ACHN (cell line): Measurements from ENCODE around the gene CHCHD4.

ENCODE experiments used
- DNase-seq: peaks from one replicate; pipeline ENCODE4 v3.0.0-alpha.2; 2015
- in situ Hi-C: cut with HindIII; loops from 2 replicates; pipeline ENCODE4 v1.10.0; 2017; ENCODE audit warnings: low sequenced_read_pairs, low pct_ligation_motif_present, low pct_unique_long_range_greater_than_20kb

Gene CHCHD4

GRCh38 chr3:14138878-14139655, 14.4 kb upstream of the CHCHD4 start:
- in situ Hi-C loops, result no loop called here
- no peak for DNase-seq

DNA sequence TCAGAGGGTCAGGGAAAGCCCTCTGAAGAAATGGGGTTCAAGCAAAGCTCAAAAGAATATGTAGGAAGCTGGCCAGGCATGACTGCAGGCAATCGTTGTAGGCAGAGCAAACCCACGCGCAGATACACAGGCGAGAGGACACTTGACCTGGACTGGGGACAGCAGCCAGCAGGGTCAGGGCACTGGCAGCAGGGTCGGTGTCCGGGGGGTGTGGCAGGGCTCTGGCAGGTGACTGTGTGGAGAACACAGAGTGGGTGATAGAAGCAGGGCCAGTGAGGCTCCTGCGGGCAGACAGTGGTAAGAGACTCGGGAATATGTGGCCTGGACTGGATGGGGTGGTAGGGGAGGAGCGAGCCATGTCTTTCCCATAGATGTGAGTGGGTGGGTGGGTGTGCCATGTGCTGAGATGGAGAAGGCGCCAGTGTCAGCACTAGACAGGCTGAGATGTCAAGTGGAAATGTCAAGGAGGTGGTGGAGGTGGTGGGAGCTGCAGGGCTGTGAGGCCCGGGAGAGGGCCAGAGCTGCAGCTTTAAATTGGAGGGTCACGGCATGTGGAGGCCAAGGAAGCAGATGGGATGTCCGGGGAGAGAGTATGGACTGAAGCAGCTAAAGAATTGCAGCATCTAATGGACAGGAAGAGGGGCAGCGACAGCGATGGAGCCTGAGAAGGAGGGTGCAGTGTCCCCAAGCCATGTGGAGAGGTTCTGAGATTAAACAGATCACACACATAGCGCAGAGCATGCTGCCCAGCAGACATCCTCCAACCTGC, 13.6 kb upstream of the CHCHD4 start:
- DNase-seq, result no peak
- in situ Hi-C loops, result no loop called here

- in situ Hi-C loops, result no loop called here
- DNase-seq, result no peak
Observed at GRCh38 chr3:14137445-14137844, 12.8 kb upstream of the CHCHD4 start.

DNA sequence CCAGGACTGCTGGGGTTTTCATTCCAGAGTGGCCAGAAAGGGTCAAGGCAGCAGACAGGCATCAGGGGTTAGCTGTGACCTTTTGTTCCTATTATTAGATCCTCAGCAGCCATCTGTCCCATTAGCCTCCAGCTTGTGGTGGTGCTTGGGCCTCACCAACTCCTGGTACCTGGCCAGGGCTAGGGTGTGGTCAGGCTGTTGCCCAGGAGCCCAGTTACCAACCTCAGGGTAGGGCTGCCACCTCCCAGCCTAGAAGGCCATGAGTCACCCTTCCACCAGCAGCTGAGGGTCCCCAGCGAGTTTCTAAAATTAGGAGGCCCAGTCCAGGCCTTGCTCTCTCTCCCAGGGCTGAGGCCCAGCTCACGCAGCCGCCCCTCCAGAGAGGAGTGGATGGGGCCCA, 12.3 kb upstream of the CHCHD4 start:
- in situ Hi-C loops, result no loop called here
- no peak for DNase-seq

DNA sequence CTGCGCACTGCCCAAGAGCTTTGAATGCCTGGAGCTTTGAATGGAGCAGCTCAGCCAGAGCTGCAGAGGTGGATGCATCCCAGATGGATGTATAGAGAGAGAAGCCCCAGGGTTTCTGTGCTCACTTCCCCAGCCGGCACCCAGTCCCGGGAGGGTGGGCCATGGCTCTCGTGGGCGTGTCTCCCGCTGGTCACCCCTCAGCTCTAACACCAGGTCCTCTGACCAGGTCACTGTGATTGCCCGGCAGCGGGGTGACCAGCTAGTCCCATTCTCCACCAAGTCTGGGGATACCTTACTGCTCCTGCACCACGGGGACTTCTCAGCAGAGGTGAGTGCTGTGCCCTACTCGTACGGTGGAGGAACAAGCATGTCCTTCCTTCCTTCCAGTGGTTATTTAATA, 10.9 kb upstream of the CHCHD4 start:
- in situ Hi-C loops, result no loop called here
- no peak for DNase-seq

DNA sequence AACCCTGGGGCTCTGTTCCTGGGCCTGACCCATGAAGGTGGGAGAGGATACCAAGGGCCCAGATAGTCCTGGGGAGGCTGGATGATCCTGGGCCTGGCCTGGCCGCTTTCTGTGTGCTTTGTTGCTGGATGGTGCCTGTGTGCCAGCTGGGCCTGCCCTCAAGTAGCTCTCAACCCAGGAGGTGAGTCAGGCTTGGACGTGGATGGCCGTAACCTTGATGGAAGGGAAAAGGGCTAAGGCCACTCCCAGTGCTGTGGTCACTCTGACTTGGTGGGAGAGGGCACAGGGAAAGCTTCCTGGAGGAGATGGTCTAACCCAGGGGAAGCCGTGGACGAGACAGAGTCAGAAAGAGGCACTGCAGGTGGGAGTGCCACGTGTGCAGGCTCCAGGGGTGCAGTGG, 9.6 kb upstream of the CHCHD4 start:
- in situ Hi-C loops, result no loop called here
- DNase-seq, result no peak

DNA sequence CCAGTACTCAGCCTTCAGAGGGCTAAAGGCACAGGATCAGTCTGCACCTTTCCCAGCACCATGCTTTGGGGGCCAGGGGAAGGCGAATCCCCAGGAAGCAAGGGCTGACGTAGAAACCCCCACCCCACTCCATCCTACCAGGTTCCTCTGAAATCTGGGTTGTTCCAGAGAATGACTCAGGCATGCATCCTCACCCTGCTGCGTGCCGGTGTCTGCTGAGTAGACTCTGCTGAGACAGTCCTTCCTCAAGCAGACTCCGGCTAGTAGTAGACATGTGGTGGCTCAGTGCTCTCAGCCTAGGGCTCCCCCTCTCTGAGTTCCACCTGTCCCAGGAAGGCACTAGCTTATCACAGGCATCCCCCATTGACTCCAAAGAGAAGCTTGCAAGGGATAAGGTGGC, 9.2 kb upstream of the CHCHD4 start:
- in situ Hi-C loops, result no loop called here
- no peak for DNase-seq

DNA sequence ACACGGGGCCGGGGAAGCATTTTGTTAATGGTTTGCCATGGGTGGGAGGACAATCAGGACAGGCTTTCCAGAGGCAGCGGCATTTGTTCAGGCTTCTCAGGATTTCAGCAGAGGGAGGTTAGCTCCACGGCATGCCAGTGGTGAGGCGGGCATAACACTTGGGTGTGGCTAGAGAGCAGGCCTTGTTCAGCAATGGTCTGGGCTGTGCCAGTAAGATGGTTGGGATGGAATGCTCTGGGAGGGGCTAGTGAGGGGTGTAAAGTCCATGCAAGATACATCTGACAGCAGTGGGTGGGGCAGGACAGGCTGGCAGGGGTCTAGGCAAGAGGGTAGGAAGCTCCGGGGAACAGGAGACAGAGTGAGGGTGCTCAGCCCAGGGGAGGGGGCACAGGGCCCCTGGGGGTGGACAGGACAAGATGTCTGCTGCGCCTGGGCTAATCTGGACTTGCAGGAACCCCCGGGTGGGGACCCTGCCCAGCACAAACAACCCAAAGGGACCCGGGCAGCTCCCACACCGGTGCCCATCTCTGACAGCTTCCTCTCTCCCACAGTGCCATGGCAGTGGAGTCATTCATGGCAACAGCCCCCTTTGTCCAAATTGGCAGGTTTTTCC, 8.6 kb upstream of the CHCHD4 start:
- DNase-seq, result no peak
- in situ Hi-C loops, result no loop called here

DNA sequence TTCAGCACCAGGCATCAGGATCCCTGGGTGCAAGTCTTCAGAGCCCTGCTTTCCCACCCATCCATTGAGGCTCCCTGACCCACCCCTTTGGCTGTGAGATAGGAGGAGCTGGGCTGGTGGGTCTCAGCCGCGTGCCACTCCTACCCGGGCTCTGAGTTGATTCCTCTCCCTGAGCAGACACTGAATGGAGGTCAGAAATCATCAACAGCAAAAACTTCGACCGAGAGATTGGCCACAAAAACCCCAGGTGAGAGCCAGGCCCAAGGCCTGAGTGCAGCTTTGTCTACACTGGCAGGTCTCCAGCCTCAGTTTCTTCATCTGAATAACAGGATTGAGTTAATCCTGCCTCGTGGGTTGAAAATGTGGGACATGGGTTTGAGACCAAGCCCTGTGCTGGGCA, 8.0 kb upstream of the CHCHD4 start:
- in situ Hi-C loops, result no loop called here
- DNase-seq, result no peak

- in situ Hi-C loops, result no loop called here
- DNase-seq, result no peak
Observed at GRCh38 chr3:14132120-14132519, 7.5 kb upstream of the CHCHD4 start.

DNA sequence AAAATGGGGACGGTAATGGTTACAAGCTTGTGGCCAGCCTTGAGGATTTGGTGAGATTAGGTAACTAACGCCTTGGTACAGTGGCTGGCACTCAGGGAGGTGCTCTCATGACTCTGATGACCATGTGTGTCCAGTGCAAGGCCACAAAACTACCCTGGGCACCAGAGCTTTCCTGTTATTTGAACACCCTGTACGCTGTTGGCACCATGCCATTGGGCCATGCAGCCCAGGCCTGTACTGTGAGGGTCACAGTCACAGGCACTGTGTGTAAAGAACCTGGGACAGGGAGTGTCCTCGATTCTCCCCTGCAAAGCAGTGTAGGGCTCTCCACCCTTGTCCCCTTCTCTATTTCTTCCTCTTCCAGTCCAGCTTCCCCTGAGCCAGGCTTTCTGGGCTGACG, 6.5 kb upstream of the CHCHD4 start:
- DNase-seq, result no peak
- in situ Hi-C loops, result no loop called here

DNA sequence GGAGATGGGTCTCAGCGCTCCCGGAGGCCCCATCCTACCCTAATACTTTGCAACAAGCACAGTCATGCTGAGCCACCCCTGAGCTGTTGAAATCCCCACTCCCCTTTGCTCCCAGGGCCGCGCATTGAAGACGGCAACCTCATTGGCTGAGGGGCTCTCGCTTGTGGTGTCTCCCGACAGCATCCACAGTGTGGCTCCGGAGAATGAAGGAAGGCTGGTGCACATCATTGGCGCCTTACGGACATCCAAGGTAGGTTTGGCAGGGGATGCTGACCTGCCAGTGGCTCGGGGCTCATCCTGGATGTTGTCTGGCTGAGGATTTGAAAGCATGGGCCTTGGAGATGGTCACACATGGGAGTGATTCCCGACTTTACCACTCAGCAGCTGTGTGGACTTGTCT, 6.0 kb upstream of the CHCHD4 start:
- in situ Hi-C loops, result no loop called here
- DNase-seq, result no peak

- in situ Hi-C loops, result no loop called here
- DNase-seq, result no peak
Observed at GRCh38 chr3:14130230-14130629, 5.6 kb upstream of the CHCHD4 start.

GRCh38 chr3:14129296-14129695, 4.6 kb upstream of the CHCHD4 start:
- in situ Hi-C loops, result no loop called here
- DNase-seq, result no peak

DNA sequence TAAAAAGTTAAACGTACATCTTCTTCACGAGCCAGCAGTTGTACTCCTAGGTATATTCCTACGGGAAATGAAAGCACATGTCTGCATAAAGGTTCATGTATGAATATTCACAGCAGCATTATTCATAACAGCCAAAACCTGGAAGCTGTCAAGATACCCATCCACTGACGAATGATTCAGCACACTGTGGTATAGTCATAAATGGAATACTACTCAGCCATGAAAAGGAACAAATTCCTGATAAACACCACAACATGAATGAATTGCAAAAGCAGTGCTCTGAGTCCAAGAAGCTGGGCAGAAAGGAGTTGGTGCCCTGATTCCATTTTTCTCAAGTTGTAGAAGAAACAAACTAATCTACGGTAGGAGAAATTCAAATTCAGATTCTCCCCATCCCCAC, 4.1 kb upstream of the CHCHD4 start:
- DNase-seq, result no peak
- in situ Hi-C loops, result no loop called here

DNA sequence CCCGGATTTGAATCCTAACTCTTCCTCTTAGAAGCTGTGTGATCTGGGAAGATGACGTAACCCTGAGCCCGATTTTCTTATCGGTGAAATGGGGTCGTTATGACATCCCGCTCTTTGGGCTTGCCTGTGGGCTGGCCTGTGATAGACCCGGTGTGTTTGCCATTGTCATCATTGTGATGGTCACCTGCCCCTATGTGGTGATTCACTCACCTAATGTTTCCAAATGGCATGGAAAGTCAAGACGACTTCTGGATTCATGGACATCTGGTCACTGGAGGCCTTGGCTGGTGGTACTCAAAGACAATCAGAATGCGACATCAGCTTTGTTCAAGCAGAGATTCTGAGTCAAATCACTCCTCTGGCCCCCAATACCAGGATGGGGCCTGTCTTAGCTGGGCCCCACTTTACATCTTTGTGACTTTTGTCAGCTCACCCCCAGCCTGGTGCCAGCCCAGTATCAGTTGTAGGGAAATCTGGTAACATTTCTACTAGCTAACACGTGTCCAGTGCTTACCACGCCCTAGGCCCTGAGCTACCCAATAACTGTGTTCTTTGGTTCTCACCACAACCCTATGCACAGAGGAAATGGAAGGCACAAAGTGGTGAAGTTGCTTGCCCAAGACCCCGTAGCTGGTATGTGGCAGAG, 3.0 kb upstream of the CHCHD4 start:
- no peak for DNase-seq
- in situ Hi-C loops, result no loop called here

DNA sequence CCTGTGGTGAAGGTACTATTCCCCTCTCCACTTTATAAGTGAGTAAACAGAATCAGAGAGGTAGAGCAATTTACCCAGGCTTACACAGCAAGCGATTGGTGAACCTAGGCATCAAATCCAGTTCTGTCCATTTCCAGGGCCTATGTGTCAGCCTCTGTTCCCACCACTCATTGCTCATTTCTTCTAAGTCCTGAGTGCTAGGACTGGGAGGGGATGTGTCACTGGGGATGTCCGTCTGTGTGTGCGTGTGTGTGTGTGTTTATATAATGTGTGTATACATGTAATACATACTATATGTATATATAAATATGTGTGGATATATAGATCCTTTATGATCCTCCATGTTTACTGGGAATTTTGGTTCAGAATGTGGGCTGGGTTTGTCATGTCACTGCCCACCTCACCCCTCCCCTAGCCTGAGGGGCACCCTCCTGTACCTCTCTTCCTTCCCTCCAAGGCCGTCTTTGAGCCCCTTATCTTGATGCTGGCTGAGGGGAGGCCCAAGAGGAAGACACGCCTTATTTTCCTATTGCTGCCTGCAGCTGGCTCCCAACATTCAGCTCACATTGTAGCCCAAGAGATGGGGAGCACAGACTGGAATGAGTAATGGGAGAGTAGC, 2.3 kb upstream of the CHCHD4 start:
- no peak for DNase-seq
- in situ Hi-C loops, result no loop called here

- in situ Hi-C loops, result no loop called here
- no peak for DNase-seq
Observed at GRCh38 chr3:14126017-14126886, 1.6 kb upstream of the CHCHD4 start.
